ENCODE data around the gene NACA.

NACA gene

GRCh38 chr12:56684745-56685359 is 40.2 kb downstream of the NACA start:
- Histone ChIP-seq H3K79me1 (replicated peaks; ENCODE audit: low read length, poor library complexity, severe bottlenecking) (no peaks in the 10 kb centered on the region), H2BK12ac (ENCODE audit: low read length in 2 of 2) (no peak overlapping the region), H2BK120ac (ENCODE audit: low read depth, low read length) (no peak overlapping the region), H3K36me3 (ENCODE audit: control insufficient read depth in 1 of 2, insufficient read depth in 2 of 2, low read depth in 1 of 2, low read length in 2 of 2) (peaks cover 8 to 20% of the 10 kb centered on the region in 2 experiments), H3K23ac (ENCODE audit: low read length in 2 of 2) (no peak overlapping the region), H3K4me1 (ENCODE audit: control insufficient read depth, insufficient read depth, low read depth, low read length) (peaks cover 7% of the 10 kb centered on the region), H2AFZ (ENCODE audit: low read depth, low read length) (no peak overlapping the region), H3K4me2 (ENCODE audit: low read length, poor library complexity, severe bottlenecking) (peak overlapping the region; percentile 23), H2AK5ac (ENCODE audit: low read length, severe bottlenecking) (no peak overlapping the region), H3K14ac (ENCODE audit: low read length in 2 of 2) (no peak overlapping the region), H3K9me3 (ENCODE audit: control insufficient read depth, low read length) (no peaks in the 10 kb centered on the region), H4K8ac (ENCODE audit: low read length) (no peak overlapping the region), H3K27ac (ENCODE audit: low read length, poor library complexity, severe bottlenecking) (no peak overlapping the region), H2BK5ac (ENCODE audit: low read depth, low read length, poor library complexity, severe bottlenecking) (no peak overlapping the region), H3K4me3 (ENCODE audit: insufficient read depth in 1 of 2, low read depth in 1 of 2, low read length in 2 of 2) (peak overlapping the region in 1 of 2 experiments; percentile 99), H3K18ac (ENCODE audit: low read depth in 1 of 2, low read length in 2 of 2) (no peak overlapping the region), H2BK15ac (ENCODE audit: low read depth, poor library complexity, severe bottlenecking) (no peak overlapping the region), H3K27me3 (ENCODE audit: control insufficient read depth in 1 of 2, insufficient read depth in 1 of 2, low read length in 2 of 2) (no peaks in the 10 kb centered on the region), H3K4ac (ENCODE audit: low read depth in 1 of 2, low read length in 2 of 2) (no peak overlapping the region), H3K9ac (ENCODE audit: low read length) (peak overlapping the region; percentile 89), H4K91ac (ENCODE audit: low read length) (no peak overlapping the region)
- DNase-seq = peak; percentile 26
- WGBS = 72% methylated on average over 6 of the region's 8 CpGs

GRCh38 chr12:56682323-56682722 is 42.8 kb downstream of the NACA start:
- no peak overlapping the region for H2AFZ ChIP-seq (ENCODE audit: low read depth, low read length)
- H2AK5ac ChIP-seq (ENCODE audit: low read length, severe bottlenecking) = no peak overlapping the region
- H3K4me3 ChIP-seq (ENCODE audit: insufficient read depth in 1 of 2, low read depth in 1 of 2, low read length in 2 of 2) = no peak overlapping the region
- H2BK15ac ChIP-seq (ENCODE audit: low read depth, poor library complexity, severe bottlenecking) = no peak overlapping the region
- no peak for DNase-seq
- no peak overlapping the region for H3K23ac ChIP-seq (ENCODE audit: low read length in 2 of 2)
- no peak overlapping the region for H3K9ac ChIP-seq (ENCODE audit: low read length)
- H2BK12ac ChIP-seq (ENCODE audit: low read length in 2 of 2) = no peak overlapping the region
- no peak overlapping the region for H4K91ac ChIP-seq (ENCODE audit: low read length)
- 95% methylated on average over 6 of the region's 6 CpGs for WGBS
- no peak overlapping the region for H2BK5ac ChIP-seq (ENCODE audit: low read depth, low read length, poor library complexity, severe bottlenecking)
- no peak overlapping the region for H2BK120ac ChIP-seq (ENCODE audit: low read depth, low read length)
- no peak overlapping the region for H4K8ac ChIP-seq (ENCODE audit: low read length)
- H3K27me3 ChIP-seq (ENCODE audit: control insufficient read depth in 1 of 2, insufficient read depth in 1 of 2, low read length in 2 of 2) = no peaks in the 10 kb centered on the region
- no peak overlapping the region for H3K4me2 ChIP-seq (ENCODE audit: low read length, poor library complexity, severe bottlenecking)
- no peak overlapping the region for H3K4ac ChIP-seq (ENCODE audit: low read depth in 1 of 2, low read length in 2 of 2)
- no peak overlapping the region for H3K14ac ChIP-seq (ENCODE audit: low read length in 2 of 2)
- peaks cover 7% of the 10 kb centered on the region for H3K4me1 ChIP-seq (ENCODE audit: control insufficient read depth, insufficient read depth, low read depth, low read length)
- H3K27ac ChIP-seq (ENCODE audit: low read length, poor library complexity, severe bottlenecking) = no peak overlapping the region
- H3K9me3 ChIP-seq (ENCODE audit: control insufficient read depth, low read length) = no peaks in the 10 kb centered on the region
- no peaks in the 10 kb centered on the region for H3K79me1 ChIP-seq (replicated peaks; ENCODE audit: low read length, poor library complexity, severe bottlenecking)
- peaks cover 23 to 25% of the 10 kb centered on the region in 2 experiments for H3K36me3 ChIP-seq (ENCODE audit: control insufficient read depth in 1 of 2, insufficient read depth in 2 of 2, low read depth in 1 of 2, low read length in 2 of 2)
- H3K18ac ChIP-seq (ENCODE audit: low read depth in 1 of 2, low read length in 2 of 2) = no peak overlapping the region

- no peak overlapping the region for H2BK15ac ChIP-seq (ENCODE audit: low read depth, poor library complexity, severe bottlenecking)
- no peak for DNase-seq
Observed at GRCh38 chr12:56679883-56680575, 45.1 kb downstream of the NACA start.

GRCh38 chr12:56678852-56679251 is 46.2 kb downstream of the NACA start:
- H3K9ac ChIP-seq (ENCODE audit: low read length) = no peak overlapping the region
- H2BK5ac ChIP-seq (ENCODE audit: low read depth, low read length, poor library complexity, severe bottlenecking) = no peak overlapping the region
- H2BK15ac ChIP-seq (ENCODE audit: low read depth, poor library complexity, severe bottlenecking) = no peak overlapping the region
- no peaks in the 10 kb centered on the region for H3K9me3 ChIP-seq (ENCODE audit: control insufficient read depth, low read length)
- H2AK5ac ChIP-seq (ENCODE audit: low read length, severe bottlenecking) = no peak overlapping the region
- no peak overlapping the region for H2BK12ac ChIP-seq (ENCODE audit: low read length in 2 of 2)
- H3K18ac ChIP-seq (ENCODE audit: low read depth in 1 of 2, low read length in 2 of 2) = no peak overlapping the region
- no peak overlapping the region for H3K23ac ChIP-seq (ENCODE audit: low read length in 2 of 2)
- H4K91ac ChIP-seq (ENCODE audit: low read length) = no peak overlapping the region
- peaks cover 8% of the 10 kb centered on the region for H3K4me1 ChIP-seq (ENCODE audit: control insufficient read depth, insufficient read depth, low read depth, low read length)
- no peak overlapping the region for H3K14ac ChIP-seq (ENCODE audit: low read length in 2 of 2)
- H3K4me2 ChIP-seq (ENCODE audit: low read length, poor library complexity, severe bottlenecking) = no peak overlapping the region
- 93% methylated on average over 2 of the region's 2 CpGs for WGBS
- no peak overlapping the region for H2BK120ac ChIP-seq (ENCODE audit: low read depth, low read length)
- no peak overlapping the region for H3K4me3 ChIP-seq (ENCODE audit: insufficient read depth in 1 of 2, low read depth in 1 of 2, low read length in 2 of 2)
- H3K79me1 ChIP-seq (replicated peaks; ENCODE audit: low read length, poor library complexity, severe bottlenecking) = no peaks in the 10 kb centered on the region
- no peak overlapping the region for H2AFZ ChIP-seq (ENCODE audit: low read depth, low read length)
- no peak overlapping the region for H3K27ac ChIP-seq (ENCODE audit: low read length, poor library complexity, severe bottlenecking)
- peaks cover 23 to 27% of the 10 kb centered on the region in 2 experiments for H3K36me3 ChIP-seq (ENCODE audit: control insufficient read depth in 1 of 2, insufficient read depth in 2 of 2, low read depth in 1 of 2, low read length in 2 of 2)
- no peaks in the 10 kb centered on the region for H3K27me3 ChIP-seq (ENCODE audit: control insufficient read depth in 1 of 2, insufficient read depth in 1 of 2, low read length in 2 of 2)
- DNase-seq = no peak
- H4K8ac ChIP-seq (ENCODE audit: low read length) = no peak overlapping the region
- no peak overlapping the region for H3K4ac ChIP-seq (ENCODE audit: low read depth in 1 of 2, low read length in 2 of 2)

More at GRCh38 chr12:56679883-56680575, 45.1 kb downstream of the NACA start:
- H3K79me1 ChIP-seq (replicated peaks; ENCODE audit: low read length, poor library complexity, severe bottlenecking) = no peaks in the 10 kb centered on the region
- no peak overlapping the region for H3K27ac ChIP-seq (ENCODE audit: low read length, poor library complexity, severe bottlenecking)
- H4K91ac ChIP-seq (ENCODE audit: low read length) = no peak overlapping the region
- no peak overlapping the region for H3K23ac ChIP-seq (ENCODE audit: low read length in 2 of 2)
- no peak overlapping the region for H2BK5ac ChIP-seq (ENCODE audit: low read depth, low read length, poor library complexity, severe bottlenecking)
- no peaks in the 10 kb centered on the region for H3K9me3 ChIP-seq (ENCODE audit: control insufficient read depth, low read length)
- H2AFZ ChIP-seq (ENCODE audit: low read depth, low read length) = no peak overlapping the region
- 98% methylated on average over 8 of the region's 13 CpGs for WGBS
- no peak overlapping the region for H2AK5ac ChIP-seq (ENCODE audit: low read length, severe bottlenecking)
- H3K27me3 ChIP-seq (ENCODE audit: control insufficient read depth in 1 of 2, insufficient read depth in 1 of 2, low read length in 2 of 2) = no peaks in the 10 kb centered on the region
- peaks cover 10% of the 10 kb centered on the region for H3K4me1 ChIP-seq (ENCODE audit: control insufficient read depth, insufficient read depth, low read depth, low read length)
- H3K18ac ChIP-seq (ENCODE audit: low read depth in 1 of 2, low read length in 2 of 2) = no peak overlapping the region
- no peak overlapping the region for H3K4ac ChIP-seq (ENCODE audit: low read depth in 1 of 2, low read length in 2 of 2)
- no peak overlapping the region for H3K4me2 ChIP-seq (ENCODE audit: low read length, poor library complexity, severe bottlenecking)
- H4K8ac ChIP-seq (ENCODE audit: low read length) = no peak overlapping the region
- no peak overlapping the region for H2BK120ac ChIP-seq (ENCODE audit: low read depth, low read length)
- H3K14ac ChIP-seq (ENCODE audit: low read length in 2 of 2) = no peak overlapping the region
- peaks cover 23 to 27% of the 10 kb centered on the region in 2 experiments for H3K36me3 ChIP-seq (ENCODE audit: control insufficient read depth in 1 of 2, insufficient read depth in 2 of 2, low read depth in 1 of 2, low read length in 2 of 2)
- no peak overlapping the region for H2BK12ac ChIP-seq (ENCODE audit: low read length in 2 of 2)
- H3K4me3 ChIP-seq (ENCODE audit: insufficient read depth in 1 of 2, low read depth in 1 of 2, low read length in 2 of 2) = no peak overlapping the region
- no peak overlapping the region for H3K9ac ChIP-seq (ENCODE audit: low read length)

All from mesenchymal stem cell (in vitro differentiated cells and primary cell).